OCI-LY7 (cell line): Measurements from ENCODE around the gene FIGN. TPM values are rescaled to one million over a fixed set of nuclear protein-coding genes. Genes with fewer than 3 reads are reported as not detected.

Experiments used
- BruUV-seq: library from RNA; stranded (reverse); fragments of 400-500 nt; replicated peaks from 2 replicates; lab custom pipeline; 2021; lab: Mats Ljungman, UMichigan
- CTCF ChIA-PET: fragments of 300-600 bp; sonication (Branson Sonifier 250); formaldehyde crosslinking; loops from one replicate; lab custom pipeline; 2022; ENCODE audit warnings: antibody characterized with exemption; ENCODE audit not compliant: unreplicated experiment; lab: Charles Lee
- POLR2A ChIA-PET: fragments of 300-600 bp; sonication (Branson Sonifier 250); formaldehyde crosslinking; loops from one replicate; lab custom pipeline; 2022; ENCODE audit warnings: antibody characterized with exemption; lab: Charles Lee
- DNase-seq: peaks from one replicate; pipeline ENCODE4 v3.0.0-alpha.2; 2015; ENCODE audit warnings: low spot score
- H2AFZ ChIP-seq: fragments of 200-600 bp; sonication (generic), shearing (Covaris generic); 2 replicates; pipeline ENCODE4 v1.6.1; 2014; ENCODE audit warnings: mild to moderate bottlenecking, antibody characterized with exemption, low read length, moderate library complexity
- H3K27ac ChIP-seq: fragments of 200-600 bp; sonication (generic); 2 replicates; pipeline ENCODE4 v1.5.1; 2014; ENCODE audit warnings: mixed run types, low read depth, mild to moderate bottlenecking, moderate library complexity, low read length, inconsistent platforms; ENCODE audit not compliant: poor library complexity, severe bottlenecking
- H3K36me3 ChIP-seq: fragments of 200-600 bp; sonication (generic); 2 replicates; pipeline ENCODE4 v1.6.1; 2014; ENCODE audit warnings: mild to moderate bottlenecking, antibody characterized with exemption, low read length, moderate library complexity, mixed read lengths; ENCODE audit not compliant: insufficient read depth
- H3K4me1 ChIP-seq: fragments of 200-600 bp; sonication (generic); 2 replicates; pipeline ENCODE4 v1.5.1; 2014; ENCODE audit warnings: mild to moderate bottlenecking, low read length; ENCODE audit not compliant: insufficient read depth, poor library complexity, severe bottlenecking
- H3K4me2 ChIP-seq: fragments of 200-600 bp; sonication (generic); 2 replicates; pipeline ENCODE4 v1.6.1; 2014; ENCODE audit warnings: mild to moderate bottlenecking, low read length
- H3K4me3 ChIP-seq: fragments of 200-600 bp; sonication (generic); 2 replicates; pipeline ENCODE4 v1.5.1; 2014; ENCODE audit warnings: mild to moderate bottlenecking, low read depth, low read length; ENCODE audit not compliant: poor library complexity, severe bottlenecking
- H3K79me2 ChIP-seq: fragments of 200-600 bp; sonication (generic); 2 replicates; pipeline ENCODE4 v1.6.1; 2016; ENCODE audit warnings: low read depth, mild to moderate bottlenecking, low read length, moderate library complexity, mixed read lengths; ENCODE audit not compliant: insufficient read depth
- H3K9me2 ChIP-seq: fragments of 200-600 bp; sonication (generic); 2 replicates; pipeline ENCODE4 v1.6.1; 2016; ENCODE audit warnings: mild to moderate bottlenecking, low read length, mixed read lengths; ENCODE audit not compliant: insufficient read depth
- H3K9me3 ChIP-seq: fragments of 200-600 bp; sonication (generic); 2 replicates; pipeline ENCODE4 v1.6.1; 2014; ENCODE audit warnings: mild to moderate bottlenecking, mixed run types, low read length, mixed read lengths
- H4K20me1 ChIP-seq: fragments of 200-600 bp; sonication (generic); 2 replicates; pipeline ENCODE4 v1.6.1; 2014; ENCODE audit warnings: mild to moderate bottlenecking, antibody characterized with exemption, low read length, moderate library complexity, mixed read lengths; ENCODE audit not compliant: insufficient read depth
- EZH2phosphoT487 ChIP-seq: fragments of 200-600 bp; sonication (generic); IDR thresholded peaks from 2 replicates; pipeline ENCODE4 v1.6.1; 2018; ENCODE audit warnings: low read depth, borderline replicate concordance, mild to moderate bottlenecking, mixed run types, antibody characterized with exemption, low read length, moderate library complexity, mixed read lengths
- intact Hi-C: fragments of 100-400 bp; cut with micrococcal nuclease; formaldehyde crosslinking; loops from one replicate; pipeline ENCODE4 v1.10.0; 2022; ENCODE audit not compliant: unreplicated experiment
- total RNA-seq, 2 experiments: library from RNA; depleted of rRNA in 1 of 2; stranded (reverse); fragments of >200 nt in 1 of 2; shearing (Covaris generic) in 1 of 2; gene quantifications; 2 replicates each; pipeline ENCODE4 v1.2.3, GENCODE V29; 2014 to 2022
- TF ChIP-seq, protein P1 (sequence below): fragments of 200-600 bp; sonication (generic); conservative IDR thresholded peaks from 2 replicates; pipeline ENCODE4 v1.5.1; 2014; ENCODE audit warnings: mild to moderate bottlenecking, antibody characterized with exemption, low read length, moderate library complexity, mixed read lengths

The FIGN gene
- total RNA-seq, 2 experiments from 2014 or later, result not detected

DNA sequence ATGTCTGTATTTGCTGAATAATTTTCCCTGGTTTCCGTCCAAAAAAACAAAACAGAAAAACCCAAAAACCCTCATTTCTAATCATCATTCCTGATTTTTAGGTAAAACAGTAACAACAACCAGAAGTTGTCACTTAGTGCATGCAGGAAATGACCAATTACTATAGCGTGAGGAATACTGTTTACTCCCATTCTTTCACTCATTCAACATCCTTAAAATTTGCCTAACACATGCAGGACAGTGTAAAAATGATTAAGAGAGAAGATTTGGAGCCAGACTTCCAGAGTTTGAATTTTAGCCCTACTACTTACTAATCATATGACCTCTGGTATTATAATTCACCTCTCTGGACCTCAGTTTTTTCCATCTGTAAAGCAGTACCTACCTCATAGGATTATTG lies 83.1 kb downstream of the FIGN start:
- H3K27ac ChIP-seq, result no peak overlapping the region
- POLR2A ChIA-PET, result interaction anchor here (0.6 kb wide), 1 partner anchor 12 kb away, joined by 3 read pairs; no protein-coding TSS in a partner anchor
- H3K79me2 ChIP-seq, result no peaks in the 10 kb centered on the region
- CTCF ChIA-PET, result no interaction called here
- H2AFZ ChIP-seq, result no peak overlapping the region
- TF ChIP-seq, protein P1, sequence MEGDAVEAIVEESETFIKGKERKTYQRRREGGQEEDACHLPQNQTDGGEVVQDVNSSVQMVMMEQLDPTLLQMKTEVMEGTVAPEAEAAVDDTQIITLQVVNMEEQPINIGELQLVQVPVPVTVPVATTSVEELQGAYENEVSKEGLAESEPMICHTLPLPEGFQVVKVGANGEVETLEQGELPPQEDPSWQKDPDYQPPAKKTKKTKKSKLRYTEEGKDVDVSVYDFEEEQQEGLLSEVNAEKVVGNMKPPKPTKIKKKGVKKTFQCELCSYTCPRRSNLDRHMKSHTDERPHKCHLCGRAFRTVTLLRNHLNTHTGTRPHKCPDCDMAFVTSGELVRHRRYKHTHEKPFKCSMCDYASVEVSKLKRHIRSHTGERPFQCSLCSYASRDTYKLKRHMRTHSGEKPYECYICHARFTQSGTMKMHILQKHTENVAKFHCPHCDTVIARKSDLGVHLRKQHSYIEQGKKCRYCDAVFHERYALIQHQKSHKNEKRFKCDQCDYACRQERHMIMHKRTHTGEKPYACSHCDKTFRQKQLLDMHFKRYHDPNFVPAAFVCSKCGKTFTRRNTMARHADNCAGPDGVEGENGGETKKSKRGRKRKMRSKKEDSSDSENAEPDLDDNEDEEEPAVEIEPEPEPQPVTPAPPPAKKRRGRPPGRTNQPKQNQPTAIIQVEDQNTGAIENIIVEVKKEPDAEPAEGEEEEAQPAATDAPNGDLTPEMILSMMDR, result no peak
- TF ChIP-seq EZH2phosphoT487, result no peak
- intact Hi-C loops, result no loop called here
- no peak overlapping the region for H3K4me3 ChIP-seq
- no peak for DNase-seq
- H3K4me2 ChIP-seq, result no peak overlapping the region
- H3K9me3 ChIP-seq, result no peaks in the 10 kb centered on the region
- BruUV-seq, result no TSS peak
- H3K9me2 ChIP-seq, result no peaks in the 10 kb centered on the region
- H3K4me1 ChIP-seq, result no peaks in the 10 kb centered on the region
- H3K36me3 ChIP-seq, result no peaks in the 10 kb centered on the region
- H4K20me1 ChIP-seq, result no peaks in the 10 kb centered on the region

DNA sequence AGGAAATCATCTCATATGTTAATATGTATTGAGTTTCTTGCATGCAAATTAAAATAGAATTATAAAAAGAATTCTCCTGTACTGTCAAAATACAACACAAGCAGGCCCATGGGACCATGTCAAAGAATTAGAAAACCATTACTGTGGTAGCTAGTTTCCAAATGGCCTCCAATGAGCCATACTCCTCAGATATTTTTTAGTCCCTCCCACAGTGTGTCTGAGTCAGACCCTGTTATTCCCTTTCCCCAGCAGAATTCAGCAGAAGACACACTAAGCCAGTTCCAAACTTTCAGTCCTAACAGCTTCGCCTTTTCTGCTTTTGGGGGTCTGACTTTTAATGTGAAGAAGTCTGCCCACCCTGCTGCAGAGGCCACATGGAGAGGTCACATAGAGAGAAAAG lies 86.7 kb downstream of the FIGN start:
- POLR2A ChIA-PET, result interaction anchor here (0.6 kb wide), 1 partner anchor 90 kb away, joined by 3 read pairs; no protein-coding TSS in a partner anchor
- H3K4me3 ChIP-seq, result no peak overlapping the region
- no peak overlapping the region for H3K4me2 ChIP-seq
- TF ChIP-seq, protein P1, result no peak
- no peak for TF ChIP-seq EZH2phosphoT487
- intact Hi-C loops, result no loop called here
- no peaks in the 10 kb centered on the region for H3K9me2 ChIP-seq
- BruUV-seq, result no TSS peak
- no peaks in the 10 kb centered on the region for H4K20me1 ChIP-seq
- H2AFZ ChIP-seq, result no peak overlapping the region
- H3K9me3 ChIP-seq, result no peaks in the 10 kb centered on the region
- H3K27ac ChIP-seq, result no peak overlapping the region
- no peaks in the 10 kb centered on the region for H3K79me2 ChIP-seq
- no peaks in the 10 kb centered on the region for H3K4me1 ChIP-seq
- no peak for DNase-seq
- CTCF ChIA-PET, result no interaction called here
- no peaks in the 10 kb centered on the region for H3K36me3 ChIP-seq

DNA sequence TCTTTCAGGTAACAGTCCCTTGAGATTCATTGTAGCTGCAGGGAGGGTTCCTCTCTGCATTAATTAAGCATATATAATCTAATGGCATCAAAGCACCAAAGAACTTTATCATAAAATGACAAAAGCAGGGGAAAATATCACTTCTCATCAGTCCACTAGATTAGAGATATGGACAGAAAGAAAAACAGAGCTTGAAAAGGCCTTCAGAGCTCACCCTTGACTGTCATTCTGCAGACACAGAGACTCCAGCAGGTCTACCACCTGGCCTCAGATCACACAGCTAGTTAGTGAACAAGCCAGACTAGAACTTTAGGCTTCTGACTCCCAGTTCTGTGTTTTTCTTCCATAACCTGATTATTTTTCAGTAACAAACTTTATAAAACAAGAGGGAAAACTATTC lies 88.5 kb downstream of the FIGN start:
- no TSS peak for BruUV-seq
- TF ChIP-seq, protein P1, result no peak
- no peak for TF ChIP-seq EZH2phosphoT487
- Histone ChIP-seq H3K27ac (no peak overlapping the region), H3K4me1 (no peaks in the 10 kb centered on the region), H3K4me3 (no peak overlapping the region), H3K9me3 (no peaks in the 10 kb centered on the region), H2AFZ (no peak overlapping the region), H4K20me1 (no peaks in the 10 kb centered on the region), H3K9me2 (no peaks in the 10 kb centered on the region), H3K79me2 (no peaks in the 10 kb centered on the region), H3K4me2 (no peak overlapping the region), H3K36me3 (no peaks in the 10 kb centered on the region)
- no peak for DNase-seq
- intact Hi-C loops, result no loop called here
- ChIA-PET CTCF (no interaction called here), POLR2A (no interaction called here)
